Measurements from ENCODE around the gene SLC22A25.

The SLC22A25 gene

GRCh38 chr11:63210111-63210510, 33.3 kb downstream of the SLC22A25 start:
- H3K27ac ChIP-seq (ENCODE audit: low read depth, low read length): no peak overlapping the region
- H3K9me2 ChIP-seq (replicated peaks; ENCODE audit: control insufficient read depth, low read length): no peaks in the 10 kb centered on the region
- no peak overlapping the region for H3K4me2 ChIP-seq (ENCODE audit: low read length)
- H3K9me3 ChIP-seq (ENCODE audit: control insufficient read depth, insufficient read depth, low read length): no peaks in the 10 kb centered on the region
- H3K79me2 ChIP-seq (ENCODE audit: control insufficient read depth, low read length): no peaks in the 10 kb centered on the region
- peaks cover 9% of the 10 kb centered on the region for H3K27me3 ChIP-seq (ENCODE audit: control insufficient read depth, low read length)
- no peaks in the 10 kb centered on the region for H3F3A ChIP-seq (ENCODE audit: control insufficient read depth, insufficient read depth)
- TF ChIP-seq EZH2phosphoT487 (IDR thresholded peaks at IDR 0.05; ENCODE audit: borderline replicate concordance, low read length) (no peak), CTCF (IDR thresholded peaks at IDR 0.05; ENCODE audit: low read depth, low read length, poor library complexity, severe bottlenecking) (no peak)
- no peak overlapping the region for H3K4me3 ChIP-seq (ENCODE audit: low read length)
- no peaks in the 10 kb centered on the region for H4K20me1 ChIP-seq (ENCODE audit: control insufficient read depth, insufficient read depth, low read depth, low read length)
- no peaks in the 10 kb centered on the region for H3K36me3 ChIP-seq (ENCODE audit: control insufficient read depth, low read length)
- no peaks in the 10 kb centered on the region for H3K4me1 ChIP-seq (ENCODE audit: control insufficient read depth, low read length)

Measured in DOHH2 (cell line).